ENCODE results near the gene RPRD1B.

Gene RPRD1B

GRCh38 chr20:38126932-38127621 lies 93.5 kb downstream of the RPRD1B start:
- DNase-seq (ENCODE audit: low spot score) = no peak
- TF ChIP-seq, protein P1, sequence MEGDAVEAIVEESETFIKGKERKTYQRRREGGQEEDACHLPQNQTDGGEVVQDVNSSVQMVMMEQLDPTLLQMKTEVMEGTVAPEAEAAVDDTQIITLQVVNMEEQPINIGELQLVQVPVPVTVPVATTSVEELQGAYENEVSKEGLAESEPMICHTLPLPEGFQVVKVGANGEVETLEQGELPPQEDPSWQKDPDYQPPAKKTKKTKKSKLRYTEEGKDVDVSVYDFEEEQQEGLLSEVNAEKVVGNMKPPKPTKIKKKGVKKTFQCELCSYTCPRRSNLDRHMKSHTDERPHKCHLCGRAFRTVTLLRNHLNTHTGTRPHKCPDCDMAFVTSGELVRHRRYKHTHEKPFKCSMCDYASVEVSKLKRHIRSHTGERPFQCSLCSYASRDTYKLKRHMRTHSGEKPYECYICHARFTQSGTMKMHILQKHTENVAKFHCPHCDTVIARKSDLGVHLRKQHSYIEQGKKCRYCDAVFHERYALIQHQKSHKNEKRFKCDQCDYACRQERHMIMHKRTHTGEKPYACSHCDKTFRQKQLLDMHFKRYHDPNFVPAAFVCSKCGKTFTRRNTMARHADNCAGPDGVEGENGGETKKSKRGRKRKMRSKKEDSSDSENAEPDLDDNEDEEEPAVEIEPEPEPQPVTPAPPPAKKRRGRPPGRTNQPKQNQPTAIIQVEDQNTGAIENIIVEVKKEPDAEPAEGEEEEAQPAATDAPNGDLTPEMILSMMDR (IDR thresholded peaks at IDR 0.05; ENCODE audit: extremely low read depth, missing control alignments) = no peak

DNA sequence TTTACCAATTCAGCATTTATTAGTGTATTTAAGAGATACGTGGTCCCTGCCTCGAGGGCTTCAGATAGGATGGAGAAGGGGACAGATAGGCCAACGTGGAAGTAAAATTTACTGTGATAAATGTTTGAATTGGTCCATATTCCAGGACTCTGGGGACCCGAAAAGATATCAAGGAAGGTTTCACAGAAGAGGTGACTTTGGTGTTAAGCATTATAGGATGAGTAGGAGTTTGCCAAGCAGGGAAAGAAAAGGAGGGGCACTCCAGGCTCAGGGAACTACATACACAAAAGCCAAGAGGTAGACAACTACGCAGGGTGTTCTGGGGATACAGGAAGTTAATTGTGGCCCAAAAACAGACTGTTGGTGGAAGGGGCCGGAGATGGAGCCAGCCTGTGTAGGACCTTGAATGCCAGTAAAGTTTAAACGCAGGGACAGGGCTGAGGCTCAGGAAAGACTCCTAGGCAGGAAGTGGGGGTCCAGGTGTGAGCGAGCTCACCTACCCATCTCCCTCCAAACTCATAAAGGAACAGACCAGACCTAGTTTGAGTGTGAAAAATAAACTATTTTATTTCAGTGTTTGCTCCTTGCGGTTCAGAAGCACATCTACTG lies 94.5 kb downstream of the RPRD1B start:
- no peak for DNase-seq (ENCODE audit: low spot score)
- TF ChIP-seq, protein P1 (IDR thresholded peaks at IDR 0.05; ENCODE audit: extremely low read depth, missing control alignments) = no peak

- no peak for DNase-seq (ENCODE audit: low spot score)
- TF ChIP-seq, protein P1 (IDR thresholded peaks at IDR 0.05; ENCODE audit: extremely low read depth, missing control alignments) = no peak
Measured at GRCh38 chr20:38128691-38129090, 95.1 kb downstream of the RPRD1B start.

- DNase-seq (ENCODE audit: low spot score) = no peak
- TF ChIP-seq, protein P1 (IDR thresholded peaks at IDR 0.05; ENCODE audit: extremely low read depth, missing control alignments) = no peak
Measured at GRCh38 chr20:38129248-38129865, 95.8 kb downstream of the RPRD1B start.

DNA sequence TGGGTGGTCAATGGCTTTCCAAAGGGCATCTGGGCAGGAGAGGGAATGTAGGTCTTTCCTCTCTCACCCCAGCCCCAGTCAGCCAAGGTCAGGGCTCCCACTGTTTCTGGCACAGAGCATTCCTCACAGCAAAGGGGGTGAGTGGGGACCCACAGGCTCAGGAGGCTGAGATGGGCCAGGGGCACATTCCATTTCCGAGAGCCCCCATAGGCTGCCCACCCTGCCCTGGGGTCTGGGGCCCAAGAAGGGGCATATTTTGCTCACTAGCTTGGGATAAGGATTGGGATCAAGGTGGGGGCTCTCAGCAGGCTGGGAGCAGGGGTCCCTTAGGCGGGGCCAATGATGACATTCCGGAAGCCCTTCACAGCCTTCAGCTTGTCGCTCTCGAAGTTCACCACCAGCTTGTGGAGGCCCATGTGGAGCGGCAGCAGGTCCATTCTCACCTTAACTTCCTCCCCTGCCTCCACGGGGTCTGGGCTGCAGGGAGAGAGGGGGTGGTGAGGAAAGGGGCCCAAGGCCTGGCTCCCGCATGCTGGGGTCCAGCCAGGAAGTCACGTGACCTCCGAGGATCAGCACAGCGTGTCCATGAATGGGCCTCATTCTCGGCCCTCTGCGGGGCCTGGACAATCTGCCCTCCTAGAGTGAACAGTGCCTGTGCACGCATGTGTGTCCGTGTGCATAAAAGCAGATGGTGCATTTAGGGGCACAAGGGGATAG lies 96.5 kb downstream of the RPRD1B start:
- DNase-seq (ENCODE audit: low spot score) = no peak
- TF ChIP-seq, protein P1 (IDR thresholded peaks at IDR 0.05; ENCODE audit: extremely low read depth, missing control alignments) = no peak

DNA sequence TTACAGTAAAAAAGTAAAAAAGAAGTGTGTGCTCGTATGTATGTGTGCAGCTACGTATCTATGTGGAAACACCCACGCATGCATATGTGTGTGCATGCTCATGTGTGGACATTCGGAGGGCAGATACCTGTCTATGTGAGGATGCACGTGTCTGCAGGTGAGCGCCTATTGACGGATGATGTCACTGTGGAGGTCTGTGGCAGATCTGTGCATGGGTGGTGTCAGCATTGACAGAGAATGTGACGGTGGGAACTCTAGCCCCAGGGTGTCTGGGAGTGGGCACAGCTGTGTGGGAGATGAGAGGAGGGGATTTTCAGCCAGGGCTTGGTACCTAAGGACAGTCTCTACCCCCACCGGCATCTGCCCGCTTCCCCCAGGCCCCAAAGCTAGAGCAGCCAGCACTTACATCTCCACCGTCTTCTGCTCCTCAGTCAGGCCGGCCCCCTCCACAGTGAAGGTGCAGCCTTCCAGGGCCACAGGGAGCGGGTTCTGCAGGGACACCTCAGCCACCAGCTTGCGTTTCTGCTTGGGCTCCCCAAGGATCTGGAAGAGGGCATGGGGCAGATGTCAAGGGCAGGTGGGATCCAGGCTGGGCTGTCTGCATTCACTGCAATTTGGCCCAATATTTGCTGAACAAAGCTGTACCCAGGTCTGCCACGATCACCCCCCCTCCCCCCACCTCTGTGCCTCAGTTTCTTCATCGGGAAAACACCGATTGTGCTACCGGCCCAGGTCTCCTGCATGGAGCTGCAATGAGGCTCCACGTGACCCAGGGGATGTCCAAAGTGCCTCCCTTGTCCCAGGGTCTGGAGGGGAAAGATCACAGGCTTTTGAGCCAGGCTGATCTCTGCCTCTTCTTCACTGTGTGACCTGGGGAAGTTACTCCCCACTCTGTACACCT lies 97.4 kb downstream of the RPRD1B start:
- DNase-seq (ENCODE audit: low spot score) = no peak
- TF ChIP-seq, protein P1 (IDR thresholded peaks at IDR 0.05; ENCODE audit: extremely low read depth, missing control alignments) = no peak
